Skin of body (tissue), 2 donors: ENCODE measurements around the gene C8G. TPM values are rescaled to one million over a fixed set of nuclear protein-coding genes. Genes with fewer than 3 reads are reported as not detected.

ENCODE experiments used
- DNase-seq: peaks from one replicate; lab custom pipeline; 2025; lab: John Stamatoyannopoulos, UW
- total RNA-seq: library from RNA; depleted of rRNA; stranded (reverse); fragments of >200 nt; gene quantifications from one replicate; pipeline ENCODE4 v1.2.3, GENCODE V29; 2014

The C8G gene
- total RNA-seq, 1 donor from 2014 or later: not detected

GRCh38 chr9:136982232-136983051 lies 37.4 kb downstream of the C8G start, which contains the start of gene LCNL1:
Gene LCNL1 (plus strand): TSS chr9:136982993. CDS start chr9:136983587, 594 bp downstream.
- DNase-seq: no peak

GRCh38 chr9:136983167-136983566 lies 38.1 kb downstream of the C8G start:
- DNase-seq: no peak

DNA sequence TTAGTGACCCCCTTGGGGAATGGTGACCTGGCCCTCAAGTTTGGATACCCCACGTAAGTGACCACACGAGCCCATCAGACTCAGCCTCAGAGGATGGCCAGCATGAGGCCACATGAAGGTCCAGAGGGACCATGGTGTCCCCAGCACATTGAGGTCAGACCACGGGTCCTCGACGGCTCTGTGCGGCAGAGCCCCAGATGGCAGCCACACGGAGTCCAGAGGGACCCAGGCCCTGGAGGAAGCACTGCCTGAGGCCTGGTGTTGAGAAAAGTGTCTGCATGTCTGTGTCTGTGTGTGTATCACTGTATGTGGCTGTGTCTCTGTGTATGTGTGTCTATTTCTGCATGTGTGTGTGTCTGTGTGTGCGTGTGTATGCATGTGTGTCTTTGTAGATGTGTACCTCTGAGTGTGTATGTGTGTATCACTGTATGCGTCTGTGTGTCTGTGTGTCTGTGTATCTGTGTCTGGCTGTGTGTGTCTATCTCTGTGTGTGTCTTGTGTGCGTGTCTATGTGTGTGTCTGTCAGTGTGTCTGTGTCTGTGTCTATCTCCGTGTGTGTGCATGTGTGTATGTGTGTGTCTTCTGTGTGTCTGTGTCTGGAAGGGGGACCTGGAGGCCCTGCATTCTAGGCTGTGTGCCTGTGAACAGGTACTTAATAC lies 38.7 kb downstream of the C8G start:
- no peak for DNase-seq

DNA sequence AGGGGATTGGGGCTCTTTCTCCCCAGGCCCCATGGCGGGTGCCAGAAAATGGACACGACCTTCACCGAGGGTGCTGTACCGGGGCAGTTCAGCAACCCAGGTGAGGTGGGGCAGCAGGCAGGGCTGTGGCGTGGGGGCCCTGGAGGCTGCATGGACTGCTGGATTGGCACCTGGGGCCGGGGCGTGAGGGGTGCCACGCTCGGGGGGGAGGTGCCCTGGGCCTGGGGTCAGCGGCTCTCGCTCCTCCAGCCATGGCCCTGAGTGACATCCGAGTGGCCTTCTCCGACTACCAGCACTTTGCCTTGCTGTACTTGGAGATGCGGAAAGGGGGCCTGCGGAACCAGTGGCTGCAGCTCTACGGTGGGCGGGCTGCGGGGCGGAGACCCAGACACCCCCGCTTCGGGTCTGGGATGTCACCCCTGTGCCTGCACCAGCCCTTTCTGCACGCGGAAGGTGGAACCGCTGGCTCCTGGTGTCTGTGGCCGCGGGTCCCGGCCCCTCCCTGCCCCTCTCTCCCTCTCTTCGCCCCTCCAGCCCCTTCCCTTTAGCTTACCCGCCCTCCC lies 39.5 kb downstream of the C8G start:
- DNase-seq: no peak

DNA sequence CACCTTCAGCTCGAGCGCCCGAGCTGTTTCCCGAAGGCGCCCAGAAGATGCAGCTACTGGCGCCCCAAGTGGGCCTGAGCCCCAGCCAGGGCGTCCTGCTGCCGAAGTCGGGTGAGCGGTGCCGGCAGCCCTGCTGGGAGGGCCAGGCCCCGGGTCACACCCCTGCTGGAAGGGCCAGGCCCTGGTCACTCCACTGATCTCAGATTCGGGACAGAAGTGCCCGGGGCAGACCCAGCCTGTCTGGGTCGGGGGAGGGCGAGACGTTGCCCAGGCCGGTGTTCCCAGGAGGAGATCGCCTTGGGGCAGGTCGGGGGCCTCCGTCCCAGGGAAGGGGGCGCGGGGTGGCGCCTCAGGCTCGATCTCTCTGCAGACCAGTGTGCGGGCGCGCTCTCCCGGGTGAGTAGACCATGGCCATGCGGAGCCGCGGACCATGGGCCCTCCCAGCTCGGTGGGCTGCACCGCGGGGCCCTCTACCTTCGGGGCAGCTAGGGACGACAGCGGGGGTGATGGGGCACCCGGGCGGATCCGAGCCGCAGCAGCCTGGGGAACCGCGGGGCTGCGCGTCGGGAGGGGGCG lies 40.1 kb downstream of the C8G start:
- DNase-seq: no peak

DNA sequence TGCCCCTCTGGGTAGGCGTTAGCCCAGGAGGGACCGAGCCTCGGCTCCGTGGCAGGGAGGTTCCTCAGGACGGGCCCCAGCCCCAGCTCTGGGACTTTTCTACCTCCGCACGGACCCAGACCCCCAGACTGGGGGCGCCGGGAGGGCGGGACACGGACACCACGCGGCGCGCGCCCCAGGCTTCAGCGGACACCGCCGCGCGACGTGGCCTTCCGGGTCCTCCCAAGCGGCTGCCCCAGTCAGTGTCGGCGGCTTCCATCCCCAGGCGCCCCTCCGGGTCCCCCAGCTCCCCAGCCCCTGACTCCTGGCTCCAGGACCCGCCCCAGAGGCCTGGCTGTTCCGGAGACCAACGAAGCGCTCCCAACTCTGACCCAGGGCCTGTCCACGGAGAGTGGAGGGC lies 40.8 kb downstream of the C8G start:
- DNase-seq: no peak

DNA sequence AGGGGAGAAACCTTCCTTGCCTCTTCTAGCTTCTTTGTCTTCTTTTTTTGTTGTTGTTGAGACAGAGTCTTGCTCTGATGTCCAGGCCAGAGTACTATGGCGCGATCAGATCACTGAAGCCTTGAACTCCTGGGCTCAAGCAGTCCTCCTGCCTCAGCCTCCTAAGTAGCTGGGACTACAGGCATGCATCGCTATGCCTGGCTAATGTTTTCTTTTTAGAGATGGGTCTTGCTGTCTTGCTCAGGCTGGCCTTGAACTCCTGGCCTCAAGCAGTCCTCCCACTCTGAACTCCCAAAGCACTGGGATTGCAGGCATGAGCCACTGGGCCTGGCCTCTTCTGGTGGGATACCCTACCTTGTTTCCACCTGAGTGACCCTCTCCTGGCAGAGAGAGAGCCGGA lies 43.8 kb downstream of the C8G start:
- no peak for DNase-seq

GRCh38 chr9:136990242-136990911 lies 45.3 kb downstream of the C8G start:
- DNase-seq: no peak

GRCh38 chr9:136991993-136992818 lies 47.2 kb downstream of the C8G start, which contains the start of gene PAXX:
Gene PAXX (plus strand): TSS chr9:136992422. CDS start chr9:136992444, 22 bp downstream.
- peak; percentile 74 for DNase-seq

- DNase-seq: no peak
Observed at GRCh38 chr9:136992819-136993369, 47.9 kb downstream of the C8G start.

- DNase-seq: no peak
Observed at GRCh38 chr9:136994180-136994887, 49.3 kb downstream of the C8G start.

DNA sequence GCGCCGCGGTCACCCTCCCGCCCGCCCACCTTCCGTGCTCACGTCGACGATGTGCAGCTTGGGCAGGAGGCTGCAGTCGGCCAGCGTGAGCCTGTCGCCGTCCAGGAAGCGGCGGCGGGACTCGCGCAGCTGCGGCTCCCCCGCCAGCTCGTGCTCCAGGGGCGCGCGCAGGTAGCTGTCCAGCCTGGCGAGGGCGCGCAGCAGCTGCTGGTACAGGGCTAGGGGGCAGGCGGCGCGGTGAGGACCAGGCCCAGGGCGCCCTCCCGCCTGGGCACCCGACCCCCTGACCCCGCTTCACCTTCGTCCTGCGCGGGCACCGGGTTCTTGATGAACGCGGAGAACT lies 49.8 kb downstream of the C8G start:
- no peak for DNase-seq

GRCh38 chr9:136995362-136995761 lies 50.3 kb downstream of the C8G start:
- DNase-seq: no peak

GRCh38 chr9:136995772-136996311 lies 50.8 kb downstream of the C8G start:
- DNase-seq: no peak

Other genes with a start within 250 kb of the C8G start
- 7.0 TPM for gene DIPK1B, start 232.7 kb upstream of the C8G start, total RNA-seq
- not detected for gene LCN10, start 202.3 kb upstream of the C8G start, total RNA-seq
- not detected for gene LCN6, start 196.7 kb upstream of the C8G start, total RNA-seq
- 0.20 TPM for gene LCN8, start 187.0 kb upstream of the C8G start, total RNA-seq
- gene LCN15, start 180.7 kb upstream of the C8G start, total RNA-seq: not detected
- 31.9 TPM for gene TMEM141, start 153.9 kb upstream of the C8G start, total RNA-seq
- gene CCDC183, start 148.9 kb upstream of the C8G start, total RNA-seq: 0.59 TPM
- 28.0 TPM for gene RABL6, start 137.3 kb upstream of the C8G start, total RNA-seq
- gene AJM1, start 102.8 kb upstream of the C8G start, total RNA-seq: 0.79 TPM
- gene PHPT1, start 95.8 kb upstream of the C8G start, total RNA-seq: 70.4 TPM
- gene MAMDC4, start 92.9 kb upstream of the C8G start, total RNA-seq: 2.5 TPM
- 165 TPM for gene EDF1, start 78.9 kb upstream of the C8G start, total RNA-seq
- gene TRAF2, start 58.7 kb upstream of the C8G start, total RNA-seq: 7.8 TPM
- gene FBXW5, start 505 bp upstream of the C8G start, total RNA-seq: 38.8 TPM
- not detected for gene LCN12, start 7.0 kb downstream of the C8G start, total RNA-seq
- 15.3 TPM for gene PTGDS, start 32.3 kb downstream of the C8G start, total RNA-seq
- 0.20 TPM for gene LCNL1, start 37.8 kb downstream of the C8G start, total RNA-seq
- gene PAXX, start 47.2 kb downstream of the C8G start, total RNA-seq: 13.0 TPM
- gene CLIC3, start 51.3 kb downstream of the C8G start, total RNA-seq: 12.7 TPM
- gene ABCA2, start 83.0 kb downstream of the C8G start, total RNA-seq: 13.6 TPM
- 0.39 TPM for gene FUT7, start 86.8 kb downstream of the C8G start, total RNA-seq
- 15.4 TPM for gene NPDC1, start 100.9 kb downstream of the C8G start, total RNA-seq
- gene ENTPD2, start 108.8 kb downstream of the C8G start, total RNA-seq: 8.0 TPM
- gene SAPCD2, start 125.3 kb downstream of the C8G start, total RNA-seq: 5.8 TPM
- 5.4 TPM for gene UAP1L1, start 132.3 kb downstream of the C8G start, total RNA-seq
- gene MAN1B1, start 141.7 kb downstream of the C8G start, total RNA-seq: 39.5 TPM
- 32.4 TPM for gene DPP7, start 169.5 kb downstream of the C8G start, total RNA-seq
- 0.89 TPM for gene GRIN1, start 193.9 kb downstream of the C8G start, total RNA-seq
- gene LRRC26, start 224.8 kb downstream of the C8G start, total RNA-seq: not detected
- not detected for gene TMEM210, start 226.8 kb downstream of the C8G start, total RNA-seq
- 22.0 TPM for gene ANAPC2, start 243.3 kb downstream of the C8G start, total RNA-seq
- gene SSNA1, start 243.4 kb downstream of the C8G start, total RNA-seq: 24.1 TPM